IPS-11a (cell line): ENCODE measurements around the gene MIOX.

Source experiments
- H3K4me3 ChIP-seq: one replicate; pipeline ENCODE4 v1.5.1; 2013; ENCODE audit warnings: low read depth, low read length, control low read depth

Gene MIOX

DNA sequence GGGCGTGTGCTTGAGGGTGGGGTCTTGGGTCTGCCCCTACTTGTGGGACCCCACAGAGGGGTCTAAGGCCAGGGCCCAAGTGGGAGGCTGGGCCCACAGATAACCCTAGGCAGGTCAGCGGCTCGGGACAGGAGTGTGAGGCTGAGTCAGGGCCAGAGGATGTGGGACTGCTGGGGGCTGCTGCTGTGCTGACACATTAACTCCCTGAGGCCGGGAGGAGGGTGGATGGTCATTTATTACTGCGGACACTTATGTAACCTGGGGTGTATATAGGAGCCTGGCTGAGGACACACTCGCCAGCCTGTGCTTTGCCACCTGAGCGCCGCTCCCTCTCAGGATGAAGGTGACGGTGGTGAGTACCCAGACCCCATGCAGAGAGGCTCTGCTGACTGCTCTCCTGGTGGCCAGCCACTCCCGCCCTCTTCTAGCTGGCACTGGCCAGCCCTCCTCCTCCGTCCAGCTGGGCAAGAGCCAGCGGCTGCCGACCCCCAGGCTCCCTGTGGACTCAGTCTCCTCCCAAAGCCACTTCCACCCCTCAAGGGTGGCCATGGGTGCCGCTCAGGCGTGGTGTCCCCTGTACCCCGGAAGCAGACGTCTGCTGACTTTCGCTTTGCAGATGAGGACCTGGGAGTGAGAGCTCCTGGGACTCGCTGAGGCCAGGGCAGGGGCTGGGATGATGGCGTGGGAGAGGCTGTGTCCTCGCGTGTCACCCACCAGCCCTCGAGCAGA, at the start of gene MIOX:
MIOX (plus strand) TSS at position 299 of the 729 bp plus-strand sequence; CDS start at position 338, 39 bp downstream.
- no peak within 1 kb of the TSS for H3K4me3 ChIP-seq

DNA sequence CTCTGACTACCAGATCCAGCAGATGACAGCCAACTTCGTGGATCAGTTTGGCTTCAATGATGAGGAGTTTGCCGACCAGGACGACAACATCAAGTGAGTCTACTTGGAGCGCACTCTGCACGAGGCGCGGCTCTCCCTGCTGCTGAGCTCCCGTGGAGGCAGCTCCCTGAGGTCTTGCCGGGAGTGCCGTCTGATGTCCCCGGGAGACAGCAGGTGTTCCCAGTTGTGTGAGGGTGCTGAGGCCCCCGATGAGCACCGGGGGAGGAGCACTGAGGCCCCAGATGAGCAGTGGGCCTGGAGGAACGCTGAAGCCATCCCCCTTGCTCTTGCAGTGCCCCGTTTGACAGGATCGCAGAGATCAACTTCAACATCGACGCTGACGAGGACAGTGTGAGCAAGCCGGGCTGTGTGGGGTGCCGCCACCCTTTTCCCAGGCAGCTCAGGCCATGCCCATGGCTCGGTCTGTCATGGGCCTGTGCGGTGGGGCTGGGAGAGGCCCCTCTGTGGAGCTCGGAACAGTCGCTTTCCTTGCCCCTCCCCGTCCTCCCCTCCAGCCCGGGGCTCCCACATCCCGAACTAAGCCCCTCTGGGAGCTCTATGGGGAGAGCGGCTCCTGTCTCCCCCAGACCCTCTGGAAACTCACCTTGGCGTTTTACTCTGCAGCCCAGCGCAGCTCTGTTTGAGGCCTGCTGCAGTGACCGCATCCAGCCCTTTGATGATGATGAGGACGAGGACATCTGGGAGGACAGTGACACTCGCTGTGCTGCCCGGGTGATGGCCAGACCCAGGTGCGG, 49.0 kb upstream of the MIOX start:
- no peak overlapping the region for H3K4me3 ChIP-seq

DNA sequence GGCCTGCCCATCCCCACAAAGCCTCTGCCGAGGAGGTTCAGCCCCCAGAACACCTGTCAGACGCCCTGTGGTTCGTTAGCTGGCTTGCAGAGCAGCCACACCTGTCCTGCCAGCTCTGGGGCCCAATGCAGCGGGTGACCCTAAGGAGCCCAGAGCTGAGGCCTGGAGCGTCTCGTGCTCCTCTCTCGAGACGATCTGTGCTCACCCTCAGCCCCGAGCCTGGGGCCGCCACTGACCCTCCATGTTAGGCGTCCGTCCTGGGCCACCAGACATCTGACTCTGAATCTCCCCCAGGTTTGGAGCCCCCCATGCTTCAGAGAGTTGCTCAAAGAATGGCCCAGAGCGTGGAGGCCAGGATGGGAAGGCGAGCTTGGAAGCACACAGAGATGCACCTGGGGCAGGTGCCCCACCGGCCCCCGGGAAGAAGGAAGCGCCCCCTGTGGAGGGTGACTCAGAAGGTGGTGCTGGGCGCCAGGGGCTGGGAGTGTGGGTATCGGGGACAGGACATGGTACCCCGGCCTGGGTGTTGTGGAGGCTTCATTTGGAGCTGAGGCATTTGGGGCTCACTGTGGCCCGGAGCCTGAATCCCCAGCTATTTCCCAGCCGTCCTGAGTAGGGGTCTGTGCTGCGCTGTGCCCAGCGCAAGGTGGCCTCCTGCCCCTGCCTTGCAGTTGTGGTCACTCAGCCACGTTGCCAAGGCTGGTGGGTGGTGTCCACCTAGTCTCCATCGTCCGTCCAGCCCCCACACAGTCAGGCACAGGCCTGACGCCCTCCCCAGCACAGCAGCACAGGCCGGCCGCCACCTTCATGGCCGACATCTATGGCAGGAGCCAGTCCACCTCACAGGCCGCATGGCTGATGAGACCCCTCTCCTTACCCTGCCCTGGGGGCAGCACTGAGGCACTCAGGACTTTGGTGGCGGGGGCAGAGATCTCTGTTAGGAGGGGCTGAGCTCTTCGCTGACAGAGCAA, 48.1 kb upstream of the MIOX start:
- no peak overlapping the region for H3K4me3 ChIP-seq

DNA sequence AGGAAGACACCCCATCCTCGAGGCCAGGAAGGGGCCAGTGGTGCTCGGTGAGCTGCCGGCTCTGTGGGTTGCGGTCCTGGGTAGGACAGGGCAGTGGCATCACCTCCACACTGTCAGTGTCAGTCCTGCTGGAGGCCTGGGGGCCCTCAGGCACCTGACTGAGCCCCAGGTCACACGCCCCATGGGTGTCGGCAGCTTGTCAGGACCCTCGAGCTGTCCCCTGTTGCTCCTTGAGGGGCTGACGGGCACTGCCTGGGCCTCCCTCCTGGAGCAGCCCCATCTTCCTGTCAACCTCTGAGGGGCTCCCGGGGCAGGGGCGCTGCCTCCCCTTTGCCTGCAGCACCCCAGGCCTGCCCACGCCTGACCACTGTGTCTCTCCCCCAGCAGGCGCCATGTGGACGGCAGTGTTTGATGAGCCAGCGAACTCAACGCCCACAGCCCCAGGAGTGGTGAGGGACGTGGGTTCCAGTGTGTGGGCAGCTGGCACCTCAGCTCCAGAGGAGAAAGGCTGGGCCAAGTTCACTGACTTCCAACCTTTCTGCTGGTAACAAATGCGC, 47.3 kb upstream of the MIOX start:
- no peak overlapping the region for H3K4me3 ChIP-seq

DNA sequence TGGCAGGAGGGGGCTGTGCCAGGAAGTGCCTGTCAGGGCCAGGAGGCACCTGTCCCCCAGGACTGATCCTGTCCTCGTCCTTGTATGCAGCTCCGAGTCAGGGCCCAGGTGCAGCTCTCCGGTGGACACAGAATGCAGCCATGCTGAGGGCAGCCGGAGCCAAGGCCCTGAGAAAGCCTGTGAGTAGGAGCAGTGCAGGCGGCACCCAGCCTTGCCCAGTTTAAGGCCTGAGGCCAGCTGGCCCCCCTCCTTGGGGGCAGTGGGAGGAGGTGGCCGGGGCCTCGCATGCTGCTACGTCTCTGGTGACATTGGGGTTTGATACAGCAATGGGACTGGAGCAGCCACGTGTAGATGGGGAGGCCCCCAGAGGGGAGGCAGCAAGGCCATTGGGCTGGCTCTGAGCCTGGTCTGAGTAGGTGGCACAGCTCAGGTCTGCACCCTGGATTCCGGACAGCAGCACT, 46.8 kb upstream of the MIOX start:
- no peak overlapping the region for H3K4me3 ChIP-seq

DNA sequence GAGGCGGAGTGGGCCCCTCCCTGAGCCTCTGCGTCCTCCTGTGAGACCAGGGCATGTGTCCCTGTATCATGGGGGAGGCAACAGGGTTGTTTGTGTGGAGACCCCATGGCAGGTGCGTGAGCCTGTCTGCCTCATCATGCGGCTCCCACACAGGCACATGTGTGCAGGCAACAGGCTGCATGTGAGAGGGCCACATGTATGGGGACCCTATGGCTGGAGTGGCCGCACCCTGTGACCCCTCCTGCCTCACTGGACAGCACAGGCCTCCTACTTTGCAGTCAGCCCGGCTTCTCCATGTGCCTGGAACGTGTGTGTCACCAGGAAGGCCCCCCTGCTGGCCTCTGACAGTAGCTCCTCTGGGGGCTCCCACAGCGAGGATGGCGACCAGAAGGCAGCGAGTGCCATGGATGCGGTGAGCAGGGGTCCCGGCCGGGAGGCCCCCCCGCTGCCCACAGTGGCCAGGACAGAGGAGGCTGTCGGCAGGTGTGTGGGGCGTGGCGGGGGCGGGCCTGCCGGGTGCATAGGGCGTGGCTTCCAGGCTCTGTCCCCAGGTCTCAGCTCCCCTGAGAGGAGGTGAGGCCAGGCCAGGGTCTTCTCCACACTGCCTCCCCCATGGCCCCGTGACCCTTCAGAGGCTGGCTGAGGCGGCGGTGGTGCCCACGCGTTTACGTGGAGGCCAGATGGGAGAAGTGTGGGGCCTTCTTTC, 46.0 kb upstream of the MIOX start:
- H3K4me3 ChIP-seq: no peak overlapping the region

DNA sequence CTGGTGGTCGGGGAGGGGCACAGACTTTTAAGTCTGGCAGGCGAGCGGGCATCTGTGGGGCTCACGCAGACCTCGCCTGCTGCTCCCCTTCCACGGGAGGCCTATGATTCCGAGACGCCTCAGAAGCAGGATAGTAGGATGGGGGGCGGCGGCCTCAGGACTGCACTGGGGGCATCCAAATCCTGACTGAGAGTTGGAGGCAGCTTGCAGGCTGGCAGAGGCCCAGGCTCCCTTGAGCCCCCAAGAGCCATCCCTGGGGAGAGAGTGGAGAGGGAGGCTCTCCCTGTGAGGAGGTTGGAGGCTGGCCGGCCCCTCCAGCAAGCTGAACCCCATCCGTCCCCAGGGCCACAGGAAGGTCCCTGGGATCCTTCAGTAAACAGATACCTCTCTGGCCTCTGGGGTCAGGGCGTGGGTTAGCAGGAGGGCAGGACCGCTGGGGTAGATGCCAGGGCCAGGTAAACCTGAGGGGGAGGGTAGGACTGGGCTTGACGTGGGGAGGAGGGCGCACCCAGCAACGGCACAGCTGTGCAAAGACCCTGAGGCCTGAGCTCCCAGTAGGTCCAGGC, 45.1 kb upstream of the MIOX start:
- H3K4me3 ChIP-seq: no peak overlapping the region

DNA sequence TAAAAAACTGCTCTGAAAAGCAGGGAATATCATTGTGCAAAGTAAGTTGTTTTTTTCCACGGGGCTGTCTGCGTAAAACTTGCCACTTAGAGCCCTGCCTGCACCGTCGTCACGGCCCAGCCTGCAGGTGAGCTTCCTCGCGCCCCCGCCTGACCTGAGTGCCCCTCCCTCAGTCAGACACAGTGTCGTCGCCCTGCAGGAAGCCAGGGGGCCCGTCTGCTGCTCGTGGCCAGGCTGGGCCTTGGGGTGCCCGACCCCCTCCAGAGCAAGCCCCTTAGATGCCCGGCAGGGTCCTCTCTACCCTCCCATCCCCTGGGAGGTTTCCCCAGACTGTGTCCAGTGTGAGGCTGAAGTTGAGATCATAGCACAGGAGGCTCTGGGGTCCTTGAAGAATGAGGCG, 43.5 kb upstream of the MIOX start:
- no peak overlapping the region for H3K4me3 ChIP-seq

DNA sequence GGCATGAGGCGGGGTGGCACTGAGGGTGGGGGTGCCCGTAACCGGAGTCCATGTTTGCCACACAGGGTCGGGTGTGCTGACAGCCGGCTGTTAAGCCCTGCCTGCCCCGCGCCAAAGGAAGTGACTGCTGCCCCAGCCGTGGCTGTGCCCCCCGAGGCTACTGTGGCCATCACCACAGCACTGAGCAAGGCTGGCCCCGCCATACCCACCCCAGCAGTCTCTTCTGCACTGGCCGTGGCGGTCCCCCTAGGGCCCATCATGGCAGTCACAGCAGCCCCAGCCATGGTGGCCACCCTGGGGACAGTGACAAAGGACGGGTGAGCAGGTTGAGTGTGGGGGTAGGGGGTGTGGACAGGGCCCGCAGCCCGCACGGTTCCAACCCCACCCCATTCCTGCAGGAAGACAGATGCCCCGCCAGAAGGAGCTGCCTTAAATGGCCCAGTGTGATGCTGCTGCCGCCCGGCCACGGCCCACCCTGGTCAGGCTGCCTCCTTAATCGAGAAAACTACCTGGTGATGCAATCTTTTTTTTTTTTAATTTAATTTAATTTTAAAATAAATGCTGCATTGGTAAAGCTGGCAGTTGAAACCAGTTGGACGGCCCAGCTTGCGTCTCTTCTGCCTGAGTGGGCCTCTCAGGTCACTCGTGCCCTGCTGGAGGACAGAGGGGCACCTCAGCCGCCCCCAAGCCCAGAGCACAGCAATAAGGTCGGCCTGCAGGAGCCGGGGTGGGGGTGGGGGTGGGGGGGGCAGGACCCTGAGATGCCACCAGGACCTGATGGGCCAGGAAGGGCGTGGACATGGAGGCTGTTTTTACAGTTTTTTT, 42.6 kb upstream of the MIOX start:
- no peak overlapping the region for H3K4me3 ChIP-seq

DNA sequence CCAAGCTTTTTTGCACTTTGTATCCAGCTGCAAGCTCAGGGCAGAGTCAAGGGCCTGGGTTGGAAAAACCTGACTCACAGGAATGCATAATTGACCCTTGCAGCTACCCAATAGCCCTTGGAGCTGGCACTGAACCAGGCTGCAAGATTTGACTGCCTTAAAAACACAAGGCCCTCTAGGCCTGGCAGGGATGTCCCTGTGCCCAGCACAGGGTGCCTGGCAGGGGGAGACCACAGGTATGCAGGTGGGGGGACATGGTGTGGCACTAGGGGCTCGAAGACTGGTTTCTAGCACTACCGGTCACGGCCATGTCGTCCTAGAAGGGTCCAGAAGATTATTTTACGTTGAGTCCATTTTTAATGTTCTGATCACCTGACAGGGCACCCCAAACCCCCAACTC, 42.0 kb upstream of the MIOX start:
- no peak overlapping the region for H3K4me3 ChIP-seq

DNA sequence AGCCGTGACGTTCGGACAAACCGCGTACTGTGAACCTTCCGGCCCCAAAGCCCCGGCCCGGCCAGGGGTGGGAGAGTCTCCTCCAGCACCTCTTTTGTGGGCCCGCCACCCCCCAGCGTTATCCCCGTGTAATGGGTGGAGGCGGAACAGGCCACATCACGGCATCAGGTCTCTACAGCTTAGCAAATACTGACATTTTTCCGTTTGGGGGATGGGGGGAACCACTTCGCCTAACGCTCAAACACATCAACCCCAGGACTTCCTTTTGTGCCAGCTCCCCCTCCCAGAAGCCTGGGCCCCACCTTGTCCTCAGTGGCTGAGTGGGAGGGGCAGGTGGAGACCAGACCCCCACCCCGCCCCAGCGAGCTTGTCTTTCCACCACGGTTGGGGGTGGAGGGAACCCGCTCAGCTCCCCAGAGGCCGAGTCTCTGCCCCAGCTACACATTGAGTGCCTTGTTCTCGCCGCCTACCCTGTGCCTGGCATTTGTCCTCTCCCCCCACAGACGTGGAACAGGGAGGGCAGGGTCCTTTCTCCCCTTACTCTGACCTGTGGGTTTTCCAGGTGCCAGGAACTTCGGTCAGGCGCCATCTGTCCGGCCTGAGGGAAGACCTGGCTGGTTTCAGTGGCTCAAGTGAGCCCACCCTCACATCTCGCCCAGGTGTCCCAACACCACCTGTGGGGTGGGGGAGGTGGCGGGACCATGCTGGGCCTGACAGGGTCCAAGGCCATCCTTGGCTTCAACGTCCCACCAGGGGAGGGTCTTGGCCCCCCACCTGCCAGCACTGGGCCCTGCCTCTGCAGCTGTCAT, 41.4 kb upstream of the MIOX start:
- H3K4me3 ChIP-seq: no peak overlapping the region

DNA sequence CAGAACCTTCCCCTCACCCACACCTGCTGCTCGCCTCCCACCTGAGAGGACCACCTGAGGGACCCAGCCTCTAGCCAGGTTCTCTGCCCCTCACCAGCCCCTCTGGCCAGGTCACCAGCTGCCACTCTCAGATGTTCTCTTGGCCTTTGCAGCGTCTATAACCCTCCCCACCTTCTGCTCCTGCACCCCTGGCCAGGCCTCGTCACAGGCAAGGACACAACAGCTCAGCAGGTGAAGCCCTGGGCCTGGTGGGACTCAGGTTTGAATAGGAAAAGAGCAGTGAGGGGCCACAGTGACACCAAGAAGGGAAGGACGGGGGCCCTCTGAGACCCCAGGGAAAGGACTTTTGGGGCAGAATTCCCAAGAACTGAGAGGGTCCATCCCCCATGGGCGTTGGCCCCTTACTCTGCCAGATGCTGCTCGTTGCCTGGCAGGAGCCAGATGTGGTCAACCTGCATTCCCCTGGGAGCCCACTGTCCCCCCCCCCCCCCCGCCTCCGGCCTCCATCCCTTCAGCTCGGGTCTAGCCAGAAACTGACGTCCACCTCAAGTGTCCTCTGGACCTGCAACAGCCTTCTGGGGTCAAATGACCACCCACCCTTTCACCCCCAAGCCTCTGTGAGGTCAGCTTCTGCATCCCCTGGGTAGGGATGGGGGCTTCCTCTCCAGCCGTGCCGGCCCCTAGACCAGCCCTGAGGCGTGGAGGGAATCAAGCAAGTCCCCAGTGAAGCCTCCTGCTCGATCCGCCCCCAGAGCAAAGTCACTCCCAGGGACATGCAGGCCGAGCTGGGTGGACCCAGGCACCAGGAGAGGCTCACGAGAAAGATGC, 40.6 kb upstream of the MIOX start:
- H3K4me3 ChIP-seq: no peak overlapping the region

DNA sequence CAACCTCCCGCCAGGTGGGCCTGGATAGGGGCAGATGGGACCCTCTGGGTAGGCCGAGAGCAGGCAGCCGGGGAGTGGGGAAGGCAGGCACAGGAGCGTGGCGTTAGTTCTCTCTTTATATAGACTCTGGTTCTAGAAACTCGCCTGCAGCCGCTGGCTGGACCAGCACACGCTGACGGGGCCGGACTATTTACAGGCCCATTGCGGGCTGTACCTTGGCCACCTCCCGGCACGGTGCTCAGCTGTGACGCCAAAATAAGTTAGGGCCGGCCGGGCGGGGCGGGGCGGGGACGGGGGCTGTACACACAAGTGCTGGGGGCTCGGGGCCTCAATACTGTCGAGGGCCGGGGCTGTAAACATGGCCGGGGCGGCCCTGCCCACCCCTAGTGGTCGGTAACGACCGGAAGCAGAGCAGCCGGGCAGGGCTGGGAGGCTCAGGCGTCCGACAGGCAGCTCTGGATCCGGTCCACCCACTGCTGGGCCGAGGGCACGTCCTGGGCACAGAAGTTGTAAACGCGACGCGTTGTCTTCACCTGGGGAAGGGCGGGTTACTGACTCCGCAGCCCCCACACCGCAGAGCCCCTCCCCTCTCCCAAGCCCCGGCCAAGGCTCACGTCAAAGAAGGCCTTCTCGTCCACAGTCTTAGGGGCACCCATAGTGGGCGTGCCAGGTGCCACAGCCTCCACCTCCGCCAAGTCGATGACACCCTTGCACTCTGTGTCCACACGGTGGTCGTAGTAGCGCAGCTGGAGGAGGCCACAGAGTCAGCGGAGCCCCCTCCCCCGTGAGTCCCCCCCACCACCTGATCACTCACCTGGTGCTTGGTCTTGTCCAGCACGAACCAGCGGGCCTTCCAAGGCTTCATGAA, 39.7 kb upstream of the MIOX start:
- H3K4me3 ChIP-seq: no peak overlapping the region

DNA sequence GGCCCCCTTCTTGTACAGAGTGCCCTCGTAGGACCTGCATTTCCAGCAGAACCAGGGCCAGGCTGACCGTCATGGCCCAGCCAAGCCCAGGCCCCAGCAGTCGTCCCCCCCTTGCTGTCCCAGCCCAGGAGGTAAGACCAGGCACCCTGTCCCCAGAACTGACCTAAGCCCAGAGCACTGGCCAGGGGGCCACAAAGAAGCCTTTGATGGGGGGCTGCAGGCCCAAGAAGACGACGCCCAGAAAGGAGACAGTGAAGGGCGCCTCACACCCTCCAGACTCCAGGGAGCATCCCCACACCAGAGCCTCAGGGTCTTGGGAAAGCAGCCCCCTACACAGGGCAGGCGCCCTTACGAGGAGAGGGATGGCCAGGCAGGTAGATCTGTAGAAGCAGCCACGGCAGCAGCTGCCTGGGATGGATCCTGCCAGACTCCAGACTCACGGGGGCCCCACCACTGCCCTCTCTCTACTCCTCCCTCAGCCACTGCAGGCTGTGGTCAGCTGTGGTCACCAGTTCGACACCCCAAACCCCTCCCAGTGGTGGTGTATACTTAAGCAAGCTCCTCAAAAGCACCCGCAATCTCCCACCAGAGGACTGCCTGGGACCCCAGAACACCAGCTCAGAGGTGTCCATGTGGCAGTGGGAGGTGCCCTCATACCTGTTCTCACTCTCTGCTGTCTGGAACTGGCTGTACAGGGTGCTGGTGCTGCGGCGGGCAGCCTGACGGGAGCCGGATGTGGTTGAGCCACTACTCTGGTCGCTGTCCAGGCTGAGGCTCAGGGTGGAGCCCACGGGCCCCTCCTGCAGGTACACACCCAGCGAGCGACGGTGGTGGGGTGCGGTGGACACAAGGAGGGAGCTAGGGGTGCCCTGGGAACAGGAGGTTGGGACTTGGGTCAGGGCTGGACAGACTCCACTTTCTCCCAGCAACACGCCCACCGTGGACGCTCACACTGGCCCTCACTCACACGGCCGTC, 38.8 kb upstream of the MIOX start:
- no peak overlapping the region for H3K4me3 ChIP-seq

DNA sequence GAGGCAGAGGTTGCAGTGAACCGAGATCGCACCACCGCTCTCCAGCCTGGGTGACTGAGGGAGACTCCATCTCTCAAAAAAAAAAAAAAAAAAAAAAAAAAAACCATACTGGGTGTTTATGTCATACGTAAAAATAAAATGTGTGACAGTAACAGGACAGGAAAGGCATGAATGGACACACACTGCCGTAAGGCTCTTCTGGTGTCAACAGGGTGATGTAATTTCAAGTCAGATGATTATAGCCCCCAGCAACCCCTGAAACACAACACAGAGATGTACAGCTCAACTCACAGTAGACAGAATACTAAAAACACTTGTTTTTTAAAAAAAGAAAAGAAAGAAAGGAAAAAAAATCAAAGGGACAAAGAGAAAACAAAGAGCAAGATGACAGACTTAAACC, 34.0 kb upstream of the MIOX start:
- no peak overlapping the region for H3K4me3 ChIP-seq
